Measurements from ENCODE around the gene TBL2.
"Not testable (repeated sequence)": the region's sequence is repeated elsewhere in the genome, so short reads cannot be mapped to it uniquely, and the experiment has no call there.

The TBL2 gene

GRCh38 chr7:73606801-73607691 lies 28.7 kb upstream of the TBL2 start:
- no peak for DNase-seq (ENCODE audit: low read depth, low spot score)

DNA sequence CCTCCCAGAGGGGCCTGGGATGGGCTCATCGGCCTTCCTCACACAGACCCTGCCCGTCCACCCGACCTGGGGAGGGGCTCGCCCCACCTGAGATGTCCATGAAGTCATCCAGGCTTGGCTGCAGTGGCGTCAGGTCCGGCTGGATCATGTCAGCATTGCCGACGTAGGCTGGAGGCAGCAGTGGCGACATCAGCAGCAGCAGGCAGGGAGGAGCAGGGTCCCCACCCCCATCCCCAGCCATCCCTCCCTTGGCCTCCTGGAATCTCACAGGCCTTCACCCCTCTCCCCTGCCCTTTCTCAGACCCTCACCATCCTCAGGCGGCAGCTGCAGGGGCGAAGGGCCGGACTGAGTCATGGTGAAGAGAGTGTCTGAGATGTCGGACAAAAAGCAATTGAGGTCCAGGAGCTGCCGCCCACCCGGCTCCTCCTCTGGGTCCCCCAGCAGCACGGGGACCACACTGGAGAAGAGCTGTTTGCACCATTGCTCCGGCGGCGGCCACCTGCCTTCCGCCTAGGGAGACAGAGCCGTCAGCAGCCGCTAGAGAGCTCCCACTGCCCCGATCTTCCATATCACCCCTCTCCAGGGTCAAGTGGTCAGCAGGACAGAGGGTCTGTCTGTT lies 27.3 kb upstream of the TBL2 start:
- DNase-seq (ENCODE audit: low read depth, low spot score) = no peak

DNA sequence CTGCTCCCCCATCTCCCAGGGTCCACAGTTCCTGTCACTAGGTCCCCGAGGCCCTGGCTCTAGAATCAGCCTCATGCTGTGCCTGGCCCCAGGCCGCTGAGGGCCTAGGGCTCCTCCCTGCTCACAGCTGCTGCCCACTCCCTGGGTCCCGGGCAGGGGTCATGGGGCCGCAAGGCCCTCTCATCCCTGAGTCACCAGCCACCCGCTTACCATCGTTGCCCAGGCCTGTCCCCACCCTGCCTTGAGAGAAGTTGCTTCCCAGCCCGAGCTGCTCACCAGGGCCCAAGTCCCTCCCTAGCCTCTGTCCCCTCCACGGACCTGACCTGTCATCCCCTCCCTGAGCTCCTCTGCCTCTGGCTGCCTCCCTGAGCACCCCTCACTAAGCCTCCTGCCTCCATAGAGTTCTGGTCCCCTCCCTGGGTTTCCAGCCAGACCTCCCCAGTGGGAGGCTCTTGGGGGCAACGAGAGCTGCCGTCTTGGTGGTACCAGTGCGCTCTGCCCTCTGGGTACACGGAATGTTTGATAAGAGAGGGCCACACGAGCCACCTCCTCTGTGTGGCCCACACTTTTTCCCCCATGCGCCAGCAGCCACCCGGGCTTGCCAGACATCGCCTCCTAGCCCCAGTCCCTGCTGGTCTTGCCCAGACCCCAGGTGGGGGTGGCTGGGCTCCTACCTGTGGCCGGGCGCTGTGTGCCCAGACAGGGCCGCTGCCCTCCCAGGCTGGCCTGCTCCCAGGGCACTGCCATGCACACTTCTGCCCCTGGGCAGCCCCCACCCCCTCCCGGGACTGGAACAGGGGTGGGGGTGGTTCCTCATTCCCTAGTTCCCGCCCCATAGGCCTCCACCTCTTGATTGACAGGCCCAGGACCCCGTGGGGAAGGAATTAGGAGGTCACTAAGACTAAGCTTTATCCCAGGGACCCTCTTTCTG lies 24.6 kb upstream of the TBL2 start:
- DNase-seq (ENCODE audit: low read depth, low spot score) = no peak

GRCh38 chr7:73599916-73600315 lies 21.5 kb upstream of the TBL2 start:
- DNase-seq (ENCODE audit: low read depth, low spot score) = no peak

DNA sequence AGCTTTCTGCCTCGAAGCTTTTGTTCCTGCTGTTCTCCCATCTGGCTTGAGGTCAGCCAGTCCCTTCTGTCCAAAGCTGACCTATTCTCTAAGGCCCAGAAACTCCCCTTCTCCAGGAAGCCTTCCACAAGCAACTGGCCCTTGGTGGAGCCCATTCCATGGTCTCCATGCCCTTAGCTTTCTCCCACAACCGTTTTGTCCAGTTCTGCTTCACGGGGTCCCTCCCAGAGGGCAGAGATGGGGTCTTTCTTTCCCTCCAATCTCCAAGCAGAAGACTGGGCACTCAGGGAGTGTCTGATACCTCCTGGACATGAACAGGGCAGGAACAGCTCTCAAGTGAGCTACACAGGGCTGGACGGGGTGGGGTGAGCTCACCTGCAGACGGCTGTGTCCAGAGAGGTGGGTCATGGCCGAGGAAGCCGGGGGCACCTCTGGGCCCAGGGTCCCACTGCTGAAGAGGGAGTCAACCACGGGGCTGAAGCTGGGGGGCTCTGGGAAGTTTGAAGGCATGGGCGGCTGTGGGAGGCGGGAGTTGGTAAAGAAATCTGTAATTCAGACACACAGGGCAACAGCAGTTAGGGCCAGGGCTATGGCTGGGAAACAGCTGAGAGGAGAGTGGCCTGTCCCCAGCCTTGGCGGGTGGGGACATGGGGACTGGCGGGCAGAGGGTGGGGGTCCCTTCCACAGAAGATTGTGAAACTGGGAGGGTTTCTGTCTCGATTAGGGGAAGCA lies 20.9 kb upstream of the TBL2 start:
- DNase-seq (ENCODE audit: low read depth, low spot score) = no peak

DNA sequence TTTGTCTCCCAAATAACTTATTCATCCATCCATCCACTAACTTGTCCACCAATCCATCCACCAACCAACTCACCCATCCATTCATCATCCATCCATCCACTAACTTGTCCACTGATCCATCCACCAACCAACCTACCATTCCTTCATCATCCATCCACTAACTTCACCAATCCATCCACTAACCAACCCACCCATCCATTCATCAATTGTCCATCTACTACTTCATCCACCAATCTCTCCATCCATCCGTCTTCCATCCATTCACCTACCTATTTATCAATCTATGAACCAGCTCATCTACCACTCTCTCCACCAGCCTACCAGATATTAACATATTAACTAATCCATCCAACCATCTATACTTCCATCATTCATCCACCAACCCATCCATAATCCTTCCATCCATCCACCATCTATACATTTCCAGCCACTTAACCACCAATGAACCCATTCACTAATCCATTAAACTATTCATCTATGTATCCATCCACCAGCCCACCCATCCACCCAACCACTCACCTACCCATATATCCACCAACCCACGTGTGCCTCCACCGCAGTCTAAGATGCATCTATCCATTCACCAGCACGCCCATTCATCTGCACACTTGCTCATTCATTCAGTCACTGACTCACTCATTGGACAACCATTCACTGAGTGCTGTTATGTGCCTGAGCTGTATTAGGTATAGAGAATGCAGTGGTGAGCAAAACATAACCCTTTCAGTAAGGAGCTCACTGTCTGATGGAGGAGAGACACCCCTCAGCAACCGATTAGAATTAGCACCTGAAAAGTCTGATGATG lies 19.8 kb upstream of the TBL2 start:
- DNase-seq (ENCODE audit: low read depth, low spot score) = no peak

GRCh38 chr7:73596191-73597065 lies 18.0 kb upstream of the TBL2 start:
- DNase-seq (ENCODE audit: low read depth, low spot score) = no peak

DNA sequence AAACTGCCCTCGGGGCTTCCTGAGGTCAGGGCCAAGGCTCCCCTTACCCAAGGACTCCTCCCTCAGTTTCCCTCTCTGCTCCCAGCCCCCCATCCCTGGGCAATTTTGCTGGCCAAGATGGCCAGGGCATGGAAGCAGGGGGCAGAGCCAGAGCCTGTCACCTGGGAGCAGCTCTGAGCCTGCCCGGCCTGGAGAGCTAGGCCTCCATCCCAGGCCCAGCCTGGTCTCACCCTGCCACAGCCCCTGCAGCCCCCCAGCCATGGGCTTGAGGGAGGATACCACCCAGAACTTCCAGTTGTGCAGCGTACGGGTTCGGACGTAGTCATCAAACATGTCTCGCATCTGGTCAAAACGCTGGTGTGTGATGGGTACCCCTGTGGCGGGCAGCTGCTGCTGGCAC lies 17.0 kb upstream of the TBL2 start:
- no peak for DNase-seq (ENCODE audit: low read depth, low spot score)

DNA sequence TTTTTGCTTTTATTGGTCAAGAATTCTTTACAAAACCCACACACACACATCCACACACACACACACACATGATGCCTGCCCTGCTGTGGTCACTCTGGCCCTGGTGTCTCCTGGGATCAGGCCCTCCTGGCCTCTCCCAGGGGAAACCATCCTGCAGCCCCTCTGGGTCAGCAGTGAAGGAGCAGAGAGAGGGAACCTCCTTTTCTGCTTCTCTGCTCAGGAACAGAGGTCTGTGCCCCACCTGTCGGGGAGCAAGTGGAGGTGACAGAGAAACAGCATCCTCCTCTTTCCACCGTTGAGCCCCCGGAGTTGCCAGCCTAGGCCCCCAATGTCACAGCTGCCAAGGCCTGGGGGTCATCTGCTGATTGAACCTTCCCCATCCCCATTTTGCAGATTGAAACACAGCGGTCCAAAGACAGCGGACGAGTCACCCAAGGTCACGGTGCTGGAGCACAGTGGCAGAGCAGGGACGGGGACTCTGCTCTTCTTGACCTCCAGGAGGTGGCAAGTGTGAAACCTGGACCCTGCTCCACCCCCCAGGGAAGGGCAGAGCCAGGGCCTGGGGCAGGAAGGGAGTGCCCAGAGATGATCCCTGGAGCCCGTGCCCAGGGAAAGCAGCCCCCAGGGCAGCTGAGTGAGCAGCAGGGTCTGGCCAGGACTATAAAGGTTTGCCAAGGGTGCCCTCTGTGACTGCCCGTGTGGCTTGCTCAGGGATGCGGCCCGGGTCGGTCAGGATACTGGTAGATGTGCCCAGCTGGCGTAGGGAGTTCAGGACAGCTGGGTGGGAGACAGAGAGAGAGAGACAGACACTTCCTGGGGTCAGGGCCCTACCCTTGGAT lies 15.0 kb upstream of the TBL2 start:
- no peak for DNase-seq (ENCODE audit: low read depth, low spot score)

DNA sequence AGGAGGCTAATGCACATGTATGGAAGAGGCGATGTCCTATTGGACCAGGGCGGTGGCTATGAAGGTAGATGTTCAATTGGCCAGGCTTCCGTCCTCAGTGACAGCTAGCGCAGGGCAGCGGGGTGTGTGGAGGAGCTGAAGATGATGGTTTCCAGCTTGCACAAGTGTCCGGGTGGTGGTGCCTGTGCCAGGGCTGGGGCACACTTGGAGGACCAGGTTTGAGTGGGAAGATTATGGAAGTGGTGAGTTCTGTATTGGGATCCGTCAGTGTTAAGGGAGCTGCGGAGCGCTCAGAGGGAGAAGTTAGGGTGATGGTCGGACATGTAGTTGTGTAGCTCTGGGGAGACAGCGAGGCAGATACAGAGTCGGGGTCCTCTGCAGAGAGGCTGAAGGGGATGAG lies 8.5 kb upstream of the TBL2 start:
- no peak for DNase-seq (ENCODE audit: low read depth, low spot score)

GRCh38 chr7:73585196-73585595 lies 6.8 kb upstream of the TBL2 start:
- DNase-seq (ENCODE audit: low read depth, low spot score) = no peak

DNA sequence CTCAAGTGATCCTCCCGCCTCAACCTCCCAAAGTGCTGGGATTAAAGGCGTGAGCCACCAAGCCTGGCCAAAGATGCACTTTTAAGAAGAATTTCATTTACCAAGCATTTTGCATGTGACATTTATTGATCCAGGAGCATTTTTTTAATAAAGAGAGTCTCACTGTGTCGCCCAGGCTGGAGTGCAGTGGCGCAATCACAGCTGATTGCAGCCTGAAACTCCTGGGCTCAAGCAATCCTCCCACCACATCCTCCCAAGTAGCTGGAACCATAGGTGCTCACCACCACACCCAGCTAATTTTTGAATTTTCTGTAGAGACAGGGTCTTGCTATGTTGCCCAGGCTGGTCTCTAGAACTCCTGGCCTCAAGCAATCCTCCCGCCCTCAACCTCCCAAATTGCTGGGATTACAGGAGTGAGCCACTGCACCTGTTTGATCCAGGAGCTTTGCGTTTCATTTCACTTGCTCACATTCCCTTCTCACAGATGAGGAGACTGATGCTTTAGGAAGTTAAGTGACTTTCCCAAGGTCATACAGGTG lies 4.4 kb upstream of the TBL2 start:
- no peak for DNase-seq (ENCODE audit: low read depth, low spot score)

GRCh38 chr7:73581006-73581405 lies 2.6 kb upstream of the TBL2 start:
- DNase-seq (ENCODE audit: low read depth, low spot score) = not testable (repeated sequence)

DNA sequence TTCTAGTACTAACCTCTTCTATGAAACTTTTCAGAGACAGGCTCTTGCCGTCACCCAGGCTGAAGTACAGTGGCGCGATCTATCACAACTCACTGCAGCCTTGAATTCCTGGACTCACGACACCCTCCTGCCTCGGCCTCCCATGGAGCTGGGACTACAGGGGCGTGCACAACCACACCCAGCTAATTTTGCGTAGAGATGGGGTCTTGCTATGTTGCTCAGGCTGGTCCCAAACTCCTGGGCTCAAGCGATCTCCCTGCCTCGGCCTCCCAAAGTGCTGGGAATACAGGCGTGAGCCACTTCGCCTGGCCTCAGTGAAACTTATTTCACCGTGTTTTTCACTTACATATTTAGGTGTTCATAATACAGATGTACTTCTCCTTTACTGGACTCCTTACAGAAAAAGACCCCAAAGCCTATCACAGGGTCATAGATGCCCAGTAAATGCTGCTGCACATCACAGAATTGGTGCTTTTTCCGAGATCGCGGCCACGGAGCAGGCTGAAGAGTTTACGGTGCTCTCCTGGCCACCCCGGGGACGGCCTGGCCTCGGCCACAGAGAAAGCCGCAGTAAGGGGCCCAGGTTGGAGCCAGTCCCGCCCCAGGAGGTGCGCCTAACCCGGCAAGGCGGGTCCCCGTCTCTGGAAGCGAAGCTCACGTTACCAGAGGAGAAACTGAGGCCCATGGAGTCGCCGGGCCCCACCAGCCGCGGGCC lies 595 bp downstream of the TBL2 start:
- DNase-seq (ENCODE audit: low read depth, low spot score) = no peak

DNA sequence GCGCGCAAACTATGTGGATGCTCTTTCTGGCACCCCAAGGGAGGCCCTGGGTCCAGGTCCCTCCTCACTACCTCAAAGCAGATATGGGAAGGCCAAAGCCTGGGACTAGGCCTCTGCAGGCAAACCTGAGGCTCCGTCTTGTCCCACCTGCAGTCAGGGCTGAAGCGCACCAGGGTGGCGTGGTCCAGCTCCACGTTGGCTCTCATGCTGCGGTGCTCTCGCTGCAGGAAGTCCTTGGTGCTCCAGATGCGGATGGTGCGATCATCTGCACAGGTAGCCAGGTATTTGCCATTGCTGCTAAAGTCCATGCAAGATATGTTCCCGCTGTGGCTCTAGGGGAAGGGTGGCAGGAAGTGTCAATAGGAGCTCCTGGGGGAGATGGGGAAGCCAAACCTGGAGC lies 4.6 kb downstream of the TBL2 start:
- DNase-seq (ENCODE audit: low read depth, low spot score) = no peak

- no peak for DNase-seq (ENCODE audit: low read depth, low spot score)
Measured at GRCh38 chr7:73573276-73573675, 5.1 kb downstream of the TBL2 start.

GRCh38 chr7:73572767-73573186 lies 5.6 kb downstream of the TBL2 start:
- DNase-seq (ENCODE audit: low read depth, low spot score) = no peak

- DNase-seq (ENCODE audit: low read depth, low spot score) = no peak
Measured at GRCh38 chr7:73570977-73571376, 7.4 kb downstream of the TBL2 start.

Measured in brain pericyte (primary cell).